Mesendoderm (in vitro differentiated cells): ENCODE data around the gene MACROD2.

Experiments
- DNase-seq: peaks from one replicate; pipeline ENCODE4 v3.0.0; 2013
- H2AK5ac ChIP-seq: 2 replicates; pipeline ENCODE4 v1.6.1; 2013; ENCODE audit warnings: low read length, inconsistent platforms
- H2BK120ac ChIP-seq: 2 replicates; pipeline ENCODE4 v1.6.1; 2013; ENCODE audit warnings: low read depth, mild to moderate bottlenecking, low read length, moderate library complexity, mixed read lengths
- H2BK15ac ChIP-seq: replicated peaks from 2 replicates; pipeline ENCODE4 v1.6.1; 2013; ENCODE audit warnings: low read depth, mild to moderate bottlenecking, moderate library complexity
- H2BK5ac ChIP-seq: 2 replicates; pipeline ENCODE4 v1.6.1; 2013; ENCODE audit warnings: low read length, inconsistent platforms
- H3K18ac ChIP-seq: 2 replicates; pipeline ENCODE4 v1.6.1; 2013; ENCODE audit warnings: mild to moderate bottlenecking, low read length, mixed read lengths
- H3K23ac ChIP-seq: one replicate; pipeline ENCODE4 v1.6.1; 2013; ENCODE audit warnings: low read length
- H3K27ac ChIP-seq: 2 replicates; pipeline ENCODE4 v1.5.1; 2013; ENCODE audit warnings: low read depth, mild to moderate bottlenecking, inconsistent platforms, low read length, moderate library complexity
- H3K27me3 ChIP-seq: 2 replicates; pipeline ENCODE4 v1.6.1; 2013; ENCODE audit warnings: low read length, control low read depth, mild to moderate bottlenecking, inconsistent platforms; ENCODE audit not compliant: insufficient read depth, poor library complexity
- H3K36me3 ChIP-seq: 2 replicates; pipeline ENCODE4 v1.6.1; 2013; ENCODE audit warnings: low read length, inconsistent platforms; ENCODE audit not compliant: control insufficient read depth, insufficient read depth
- H3K4ac ChIP-seq: one replicate; pipeline ENCODE4 v1.6.1; 2013; ENCODE audit warnings: low read depth, mild to moderate bottlenecking, low read length, moderate library complexity
- H3K4me1 ChIP-seq: 2 replicates; pipeline ENCODE4 v1.6.1; 2013; ENCODE audit warnings: low read depth, low read length, inconsistent platforms; ENCODE audit not compliant: control insufficient read depth
- H3K4me2 ChIP-seq: 2 replicates; pipeline ENCODE4 v1.6.1; 2013; ENCODE audit warnings: low read length
- H3K4me3 ChIP-seq: 2 replicates; pipeline ENCODE4 v1.5.1; 2013; ENCODE audit warnings: mild to moderate bottlenecking, low read length
- H3K56ac ChIP-seq: one replicate; pipeline ENCODE4 v1.6.1; 2013; ENCODE audit warnings: low read length
- H3K79me1 ChIP-seq: 2 replicates; pipeline ENCODE4 v1.6.1; 2013; ENCODE audit warnings: low read length, inconsistent platforms
- H3K79me2 ChIP-seq: 2 replicates; pipeline ENCODE4 v1.6.1; 2013; ENCODE audit warnings: mild to moderate bottlenecking, low read length; ENCODE audit not compliant: control insufficient read depth, insufficient read depth
- H3K9ac ChIP-seq: 2 replicates; pipeline ENCODE4 v1.6.1; 2013; ENCODE audit warnings: low read length, inconsistent platforms
- H4K5ac ChIP-seq: one replicate; pipeline ENCODE4 v1.6.1; 2013; ENCODE audit warnings: low read length
- H4K8ac ChIP-seq: one replicate; pipeline ENCODE4 v1.6.1; 2013; ENCODE audit warnings: low read depth, mild to moderate bottlenecking, control low read depth, low read length, moderate library complexity
- WGBS: extraction: QIAGEN DNeasy Blood & Tissue Kit; methylation state at CpG from one replicate; pipeline ENCODE4 v1.1.7; 2013; ENCODE audit warnings: low lambda C conversion rate, missing lambda C conversion rate; ENCODE audit not compliant: insufficient coverage; ENCODE audit errors: extremely low coverage; 5-methylcytosine and 5-hydroxymethylcytosine counted together

The MACROD2 gene

DNA sequence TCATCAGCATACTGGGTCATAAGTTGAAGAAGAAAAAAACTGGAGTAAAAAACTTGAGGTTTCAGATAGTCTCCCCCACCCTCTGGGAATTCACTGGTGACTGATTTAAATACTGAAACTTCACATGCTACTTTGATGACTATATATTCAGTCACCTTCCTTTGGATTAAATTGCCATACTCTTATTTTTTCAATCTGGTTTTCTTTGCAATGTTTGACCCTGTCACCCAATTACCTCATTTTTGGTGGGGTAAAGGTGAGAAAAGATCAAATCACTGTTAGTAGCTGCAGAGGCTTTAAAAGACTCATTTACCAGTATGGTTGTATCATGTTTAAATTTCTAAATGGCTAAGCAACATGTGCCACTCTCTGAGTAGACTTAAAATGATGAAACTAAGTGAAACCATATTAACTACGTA lies 1204.8 kb downstream of the MACROD2 start:
- H2BK120ac ChIP-seq = no peak overlapping the region

GRCh38 chr20:15201602-15202001 lies 1206.3 kb downstream of the MACROD2 start:
- no peaks in the 10 kb centered on the region for H3K79me1 ChIP-seq
- no peaks in the 10 kb centered on the region for H3K4me1 ChIP-seq
- no peak overlapping the region for H2BK120ac ChIP-seq
- H2BK5ac ChIP-seq = no peak overlapping the region
- no peak overlapping the region for H3K4ac ChIP-seq
- H2BK15ac ChIP-seq = no peak overlapping the region
- no peaks in the 10 kb centered on the region for H3K27me3 ChIP-seq
- H3K4me2 ChIP-seq = no peak overlapping the region
- no peaks in the 10 kb centered on the region for H3K36me3 ChIP-seq
- DNase-seq = no peak
- H3K4me3 ChIP-seq = no peak overlapping the region
- no peak overlapping the region for H3K27ac ChIP-seq
- H3K79me2 ChIP-seq = no peaks in the 10 kb centered on the region
- H4K8ac ChIP-seq = no peak overlapping the region
- H3K56ac ChIP-seq = no peak overlapping the region
- no peak overlapping the region for H2AK5ac ChIP-seq
- H4K5ac ChIP-seq = no peak overlapping the region
- no peak overlapping the region for H3K9ac ChIP-seq
- WGBS = no CpG with 5 or more reads among the region's 1 CpG
- no peak overlapping the region for H3K18ac ChIP-seq
- H3K23ac ChIP-seq = no peak overlapping the region

More for the DNA sequence above, 1204.8 kb downstream of the MACROD2 start:
- H3K79me2 ChIP-seq = no peaks in the 10 kb centered on the region
- no peak overlapping the region for H4K8ac ChIP-seq
- no peak overlapping the region for H3K23ac ChIP-seq
- H3K4me1 ChIP-seq = no peaks in the 10 kb centered on the region
- DNase-seq = no peak
- no peak overlapping the region for H3K4me2 ChIP-seq
- no peak overlapping the region for H3K4ac ChIP-seq
- no peaks in the 10 kb centered on the region for H3K27me3 ChIP-seq
- no peak overlapping the region for H2BK5ac ChIP-seq
- H3K9ac ChIP-seq = no peak overlapping the region
- H3K56ac ChIP-seq = no peak overlapping the region
- no peak overlapping the region for H4K5ac ChIP-seq
- no peak overlapping the region for H3K18ac ChIP-seq
- no CpG with 5 or more reads among the region's 1 CpG for WGBS
- no peak overlapping the region for H2BK15ac ChIP-seq
- no peak overlapping the region for H3K27ac ChIP-seq
- H3K4me3 ChIP-seq = no peak overlapping the region
- H3K36me3 ChIP-seq = no peaks in the 10 kb centered on the region
- no peak overlapping the region for H2AK5ac ChIP-seq
- H3K79me1 ChIP-seq = no peaks in the 10 kb centered on the region

DNA sequence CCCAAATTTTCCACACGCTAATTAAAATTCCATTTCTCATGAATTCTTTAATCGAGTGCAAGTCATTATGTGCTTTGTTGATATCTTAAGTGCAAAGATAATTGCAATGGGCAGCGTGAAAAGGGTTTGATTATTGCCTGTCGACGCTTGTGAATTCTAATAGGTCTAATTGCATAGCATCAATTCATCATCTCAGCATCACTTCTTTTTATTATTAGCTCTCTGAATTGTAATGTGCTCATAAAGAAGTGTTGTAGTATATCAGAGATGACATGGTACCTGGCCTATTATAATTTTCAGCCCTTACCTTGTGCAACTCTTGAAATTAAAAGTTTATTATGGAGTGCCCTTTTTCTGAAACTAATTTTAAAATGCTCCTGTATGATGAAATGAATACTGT lies 1208.9 kb downstream of the MACROD2 start:
- Histone ChIP-seq H3K79me1 (no peaks in the 10 kb centered on the region), H3K27me3 (no peaks in the 10 kb centered on the region), H3K9ac (no peak overlapping the region), H2BK15ac (no peak overlapping the region), H2BK120ac (no peak overlapping the region), H4K8ac (no peak overlapping the region), H3K4me2 (no peak overlapping the region), H3K36me3 (no peaks in the 10 kb centered on the region), H3K23ac (no peak overlapping the region), H3K56ac (no peak overlapping the region), H4K5ac (no peak overlapping the region), H2BK5ac (no peak overlapping the region), H3K79me2 (no peaks in the 10 kb centered on the region), H3K4me1 (no peaks in the 10 kb centered on the region), H3K4me3 (no peak overlapping the region), H3K4ac (no peak overlapping the region), H3K18ac (no peak overlapping the region), H3K27ac (no peak overlapping the region), H2AK5ac (no peak overlapping the region)
- no peak for DNase-seq
- 100% methylated on average over 1 of the region's 5 CpGs for WGBS

DNA sequence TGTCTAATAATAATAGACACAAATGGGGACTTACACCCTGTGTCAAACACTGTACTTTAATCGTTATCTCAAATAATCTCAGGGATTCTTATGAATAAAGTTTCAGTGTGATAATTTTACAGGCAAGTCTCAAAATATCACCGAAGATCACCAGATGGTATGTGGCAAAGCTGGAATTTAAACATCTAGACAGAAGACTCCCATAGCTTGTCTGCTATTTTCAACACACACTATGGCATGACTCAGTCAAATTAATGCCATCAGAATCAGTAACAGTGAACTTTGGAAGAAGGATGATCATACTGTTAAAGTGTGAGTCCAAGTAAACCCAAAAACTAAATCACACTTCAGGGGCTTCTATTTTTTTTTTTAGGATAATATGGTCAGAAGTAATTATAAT lies 1209.7 kb downstream of the MACROD2 start:
- Histone ChIP-seq H3K4me2 (no peak overlapping the region), H3K4me1 (no peaks in the 10 kb centered on the region), H3K36me3 (no peaks in the 10 kb centered on the region), H3K4me3 (no peak overlapping the region), H2AK5ac (no peak overlapping the region), H3K23ac (no peak overlapping the region), H4K5ac (no peak overlapping the region), H2BK15ac (no peak overlapping the region), H3K27ac (no peak overlapping the region), H2BK5ac (no peak overlapping the region), H4K8ac (no peak overlapping the region), H3K9ac (no peak overlapping the region), H3K79me2 (no peaks in the 10 kb centered on the region), H3K79me1 (no peaks in the 10 kb centered on the region), H3K56ac (no peak overlapping the region), H3K18ac (no peak overlapping the region), H3K27me3 (no peaks in the 10 kb centered on the region), H3K4ac (no peak overlapping the region), H2BK120ac (no peak overlapping the region)
- no CpG with 5 or more reads among the region's 2 CpGs for WGBS
- DNase-seq = no peak

- H3K79me2 ChIP-seq = no peaks in the 10 kb centered on the region
- H3K4me1 ChIP-seq = no peaks in the 10 kb centered on the region
- DNase-seq = no peak
- no peak overlapping the region for H3K27ac ChIP-seq
- H2BK5ac ChIP-seq = no peak overlapping the region
- no peak overlapping the region for H4K8ac ChIP-seq
- no peak overlapping the region for H2BK120ac ChIP-seq
- no peak overlapping the region for H3K4me2 ChIP-seq
- no peak overlapping the region for H3K9ac ChIP-seq
- no peak overlapping the region for H2AK5ac ChIP-seq
- H3K79me1 ChIP-seq = no peaks in the 10 kb centered on the region
- H3K56ac ChIP-seq = no peak overlapping the region
- no peak overlapping the region for H3K23ac ChIP-seq
- H3K4me3 ChIP-seq = no peak overlapping the region
- no peaks in the 10 kb centered on the region for H3K27me3 ChIP-seq
- no peak overlapping the region for H2BK15ac ChIP-seq
- no peak overlapping the region for H3K4ac ChIP-seq
- H3K36me3 ChIP-seq = no peaks in the 10 kb centered on the region
- H3K18ac ChIP-seq = no peak overlapping the region
- H4K5ac ChIP-seq = no peak overlapping the region
These were observed 1210.4 kb downstream of the MACROD2 start for GRCh38 chr20:15205719-15206118.

GRCh38 chr20:15209537-15209936 lies 1214.2 kb downstream of the MACROD2 start:
- no peaks in the 10 kb centered on the region for H3K79me1 ChIP-seq
- H3K36me3 ChIP-seq = no peaks in the 10 kb centered on the region
- no peak overlapping the region for H3K4ac ChIP-seq
- no peak overlapping the region for H3K4me3 ChIP-seq
- H3K4me2 ChIP-seq = no peak overlapping the region
- no peak overlapping the region for H3K56ac ChIP-seq
- DNase-seq = no peak
- no peak overlapping the region for H2BK15ac ChIP-seq
- H4K5ac ChIP-seq = no peak overlapping the region
- no CpG with 5 or more reads among the region's 1 CpG for WGBS
- no peak overlapping the region for H2BK5ac ChIP-seq
- H3K23ac ChIP-seq = no peak overlapping the region
- H3K27ac ChIP-seq = no peak overlapping the region
- H2AK5ac ChIP-seq = no peak overlapping the region
- H3K9ac ChIP-seq = no peak overlapping the region
- no peak overlapping the region for H2BK120ac ChIP-seq
- H4K8ac ChIP-seq = no peak overlapping the region
- H3K79me2 ChIP-seq = no peaks in the 10 kb centered on the region
- no peak overlapping the region for H3K18ac ChIP-seq
- no peaks in the 10 kb centered on the region for H3K27me3 ChIP-seq
- no peaks in the 10 kb centered on the region for H3K4me1 ChIP-seq
